Hepatocyte (in vitro differentiated cells): ENCODE results near the gene TMEM87B. TPM values are rescaled to one million over a fixed set of nuclear protein-coding genes. Genes with fewer than 3 reads are reported as not detected.

Experiments
- DNase-seq: peaks from one replicate; pipeline ENCODE4 v3.0.0-alpha.2; 2016; ENCODE audit warnings: low spot score
- H2AFZ ChIP-seq: fragments of 200-600 bp; sonication (generic); 2 replicates; pipeline ENCODE4 v1.6.0; 2016; ENCODE audit warnings: antibody characterized with exemption, mild to moderate bottlenecking
- H3K27ac ChIP-seq: fragments of 200-600 bp; sonication (generic); 2 replicates; pipeline ENCODE4 v1.5.1; 2016; ENCODE audit warnings: mild to moderate bottlenecking
- H3K27me3 ChIP-seq: fragments of 200-600 bp; sonication (generic); 2 replicates; pipeline ENCODE4 v1.6.1; 2016
- H3K36me3 ChIP-seq: fragments of 200-600 bp; sonication (generic); replicated peaks from 2 replicates; pipeline ENCODE4 v1.5.1; 2016; ENCODE audit warnings: low read depth; ENCODE audit not compliant: insufficient read depth
- H3K4me1 ChIP-seq: fragments of 200-600 bp; sonication (generic); 2 replicates; pipeline ENCODE4 v1.5.1; 2016; ENCODE audit warnings: mild to moderate bottlenecking, moderate library complexity; ENCODE audit not compliant: insufficient read depth
- H3K4me2 ChIP-seq: fragments of 200-600 bp; sonication (generic); 2 replicates; pipeline ENCODE4 v1.6.0; 2016
- H3K4me3 ChIP-seq: fragments of 200-600 bp; sonication (generic); 2 replicates; pipeline ENCODE4 v1.5.1; 2016; ENCODE audit warnings: mild to moderate bottlenecking
- H3K79me2 ChIP-seq: fragments of 200-600 bp; sonication (generic); 2 replicates; pipeline ENCODE4 v1.6.0; 2017; ENCODE audit warnings: mild to moderate bottlenecking
- H3K9me2 ChIP-seq: fragments of 200-600 bp; sonication (generic); replicated peaks from 2 replicates; pipeline ENCODE4 v1.6.0; 2017; ENCODE audit warnings: mild to moderate bottlenecking; ENCODE audit not compliant: insufficient read depth
- H3K9me3 ChIP-seq: fragments of 200-600 bp; sonication (generic); 2 replicates; pipeline ENCODE4 v1.5.1; 2016; ENCODE audit warnings: low read depth, mild to moderate bottlenecking
- H4K20me1 ChIP-seq: fragments of 200-600 bp; sonication (generic); 2 replicates; pipeline ENCODE4 v1.6.0; 2016; ENCODE audit warnings: mild to moderate bottlenecking; ENCODE audit not compliant: insufficient read depth, poor library complexity, severe bottlenecking
- CTCF ChIP-seq: fragments of 200-600 bp; sonication (generic); IDR thresholded peaks from 2 replicates; pipeline ENCODE4 v1.5.1; 2016; ENCODE audit warnings: antibody characterized with exemption, mild to moderate bottlenecking; ENCODE audit not compliant: poor library complexity
- EZH2 ChIP-seq: fragments of 200-600 bp; sonication (generic); IDR thresholded peaks from 2 replicates; pipeline ENCODE4 v1.6.1; 2016; ENCODE audit warnings: antibody characterized with exemption, mild to moderate bottlenecking, borderline replicate concordance
- EZH2phosphoT487 ChIP-seq: fragments of 200-600 bp; sonication (generic); IDR thresholded peaks from one replicate; pipeline ENCODE4 v1.6.1; 2018; ENCODE audit warnings: antibody characterized with exemption, mild to moderate bottlenecking, low read depth, moderate library complexity; ENCODE audit not compliant: unreplicated experiment, severe bottlenecking
- WGBS: methylation state at CpG from one replicate; pipeline ENCODE4 v1.1.6; 2016; ENCODE audit warnings: low lambda C conversion rate; ENCODE audit errors: missing lambda C conversion rate; 5-methylcytosine and 5-hydroxymethylcytosine counted together
- polyA plus RNA-seq: library from polyadenylated mRNA; unstranded; fragments of >200 nt; fragmentation: Nextera tagmentation; extraction: Ambion mirVana; gene quantifications from 2 replicates; pipeline ENCODE4 v1.2.1, GENCODE V29; 2016
- total RNA-seq: library from RNA; depleted of rRNA; stranded (reverse); fragments of >200 nt; gene quantifications from 2 replicates; pipeline ENCODE4 v1.2.3, GENCODE V29; 2014

The TMEM87B gene
- total and polyA plus RNA-seq, 2 experiments from 2014 or later, result 21.1 to 59.5 TPM

- H2AFZ ChIP-seq, result no peak overlapping the region
- no peak overlapping the region for H3K27ac ChIP-seq
- no peaks in the 10 kb centered on the region for H3K79me2 ChIP-seq
- H3K4me2 ChIP-seq, result no peak overlapping the region
- H3K36me3 ChIP-seq, result no peaks in the 10 kb centered on the region
- no peaks in the 10 kb centered on the region for H3K9me2 ChIP-seq
- TF ChIP-seq EZH2phosphoT487, result no peak
- no peak for TF ChIP-seq EZH2
- TF ChIP-seq CTCF, result no peak
- no peaks in the 10 kb centered on the region for H3K27me3 ChIP-seq
- no peak for DNase-seq
- no peaks in the 10 kb centered on the region for H3K4me1 ChIP-seq
- no peak overlapping the region for H3K4me3 ChIP-seq
- 94% methylated on average over 18 of the region's 18 CpGs for WGBS
- H4K20me1 ChIP-seq, result no peaks in the 10 kb centered on the region
- no peaks in the 10 kb centered on the region for H3K9me3 ChIP-seq
Measured at GRCh38 chr2:112151701-112152440, 96.8 kb downstream of the TMEM87B start.

GRCh38 chr2:112152476-112153178, 97.6 kb downstream of the TMEM87B start:
- H3K4me1 ChIP-seq, result no peaks in the 10 kb centered on the region
- no peaks in the 10 kb centered on the region for H3K36me3 ChIP-seq
- H3K79me2 ChIP-seq, result no peaks in the 10 kb centered on the region
- no peaks in the 10 kb centered on the region for H3K9me3 ChIP-seq
- no peaks in the 10 kb centered on the region for H4K20me1 ChIP-seq
- H3K27me3 ChIP-seq, result no peaks in the 10 kb centered on the region
- no peak for TF ChIP-seq EZH2
- TF ChIP-seq EZH2phosphoT487, result no peak
- TF ChIP-seq CTCF, result no peak
- no peaks in the 10 kb centered on the region for H3K9me2 ChIP-seq
- H3K4me3 ChIP-seq, result no peak overlapping the region
- 95% methylated on average over 10 of the region's 10 CpGs for WGBS
- H3K27ac ChIP-seq, result no peak overlapping the region
- no peak overlapping the region for H3K4me2 ChIP-seq
- DNase-seq, result no peak
- no peak overlapping the region for H2AFZ ChIP-seq

- Histone ChIP-seq H2AFZ (no peak overlapping the region), H3K4me1 (no peaks in the 10 kb centered on the region), H3K4me3 (no peak overlapping the region), H3K27me3 (no peaks in the 10 kb centered on the region), H3K36me3 (no peaks in the 10 kb centered on the region), H3K9me3 (no peaks in the 10 kb centered on the region), H4K20me1 (no peaks in the 10 kb centered on the region), H3K9me2 (no peaks in the 10 kb centered on the region), H3K79me2 (no peaks in the 10 kb centered on the region), H3K27ac (no peak overlapping the region), H3K4me2 (no peak overlapping the region)
- DNase-seq, result no peak
- TF ChIP-seq EZH2phosphoT487, result no peak
- no peak for TF ChIP-seq CTCF
- TF ChIP-seq EZH2, result no peak
- WGBS, result 95% methylated on average over 12 of the region's 12 CpGs
Measured at GRCh38 chr2:112153179-112153490, 98.1 kb downstream of the TMEM87B start.
